Measurements from ENCODE around the gene NHS.
"Not testable (repeated sequence)": the region's sequence is repeated elsewhere in the genome, so short reads cannot be mapped to it uniquely, and the experiment has no call there.

Gene NHS

GRCh38 chrX:17501746-17502145, 126.7 kb downstream of the NHS start:
- no peak for DNase-seq

DNA sequence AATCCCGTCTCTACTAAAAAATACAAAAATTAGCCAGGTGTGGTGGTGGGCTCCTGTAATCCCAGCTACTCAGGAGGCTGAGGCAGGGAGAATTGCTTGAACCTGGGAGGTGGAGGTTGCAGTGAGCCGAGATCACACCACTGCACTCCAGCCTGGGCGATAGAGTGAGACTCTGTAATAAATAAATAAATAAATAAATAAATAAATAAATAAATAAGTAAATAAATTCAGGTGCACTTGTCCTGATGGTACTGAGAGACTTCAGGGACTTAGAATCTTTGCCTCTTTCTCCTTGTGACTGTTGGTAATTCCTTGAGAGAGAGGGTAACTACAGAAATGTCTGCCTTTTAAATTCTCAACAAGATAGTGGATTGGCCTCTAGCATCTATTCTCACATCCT, 131.4 kb downstream of the NHS start:
- DNase-seq = not testable (repeated sequence)

DNA sequence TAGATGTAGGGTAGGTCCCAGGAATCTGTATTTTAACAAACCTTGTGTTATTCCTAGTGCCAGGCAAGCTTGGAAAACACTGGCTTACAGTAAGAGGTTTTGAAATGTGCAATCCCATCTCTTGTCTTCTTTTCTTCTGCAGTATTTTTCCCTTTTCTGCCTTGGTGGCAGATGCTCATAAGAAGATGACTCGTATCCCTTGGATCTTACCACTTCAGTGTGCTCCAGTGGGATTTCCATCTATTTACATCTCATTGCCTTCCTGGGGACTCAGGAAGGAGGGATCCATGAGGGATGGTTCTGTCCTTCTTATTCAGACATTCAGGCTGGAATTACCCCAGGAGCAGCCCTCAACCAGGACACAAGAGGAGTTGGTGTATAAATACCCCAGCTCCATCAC, 136.6 kb downstream of the NHS start:
- no peak for DNase-seq

GRCh38 chrX:17519358-17519757, 144.4 kb downstream of the NHS start:
- DNase-seq = no peak

DNA sequence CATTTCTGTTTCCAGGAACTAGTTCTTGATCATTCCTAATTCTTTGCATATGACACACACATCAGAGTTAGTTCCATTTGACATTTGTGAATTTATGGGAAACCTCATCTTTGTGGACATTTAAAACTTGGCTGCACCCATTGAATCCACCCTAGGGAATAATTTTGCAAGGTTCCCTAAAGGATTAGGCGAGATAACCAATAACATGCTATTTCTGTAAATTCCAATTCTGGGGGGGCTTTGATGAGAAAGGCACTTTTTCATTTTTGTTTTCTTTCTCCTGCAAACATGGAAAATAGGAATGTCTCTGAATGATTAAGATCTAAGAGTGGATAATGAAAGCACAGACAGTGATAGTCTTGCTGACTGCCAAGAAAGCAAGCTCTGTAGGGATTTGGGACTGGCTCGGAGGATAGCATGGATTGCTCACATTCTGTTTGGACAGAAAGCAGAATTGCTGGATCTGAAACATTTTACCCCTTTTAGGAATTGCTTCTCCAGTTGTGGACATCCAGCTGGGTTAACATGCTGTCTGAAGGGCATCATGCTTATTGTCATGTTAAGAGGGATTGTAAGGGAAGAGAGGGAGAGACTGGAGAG, 145.1 kb downstream of the NHS start:
- no peak for DNase-seq

GRCh38 chrX:17521871-17522693, 147.1 kb downstream of the NHS start:
- no peak for DNase-seq

DNA sequence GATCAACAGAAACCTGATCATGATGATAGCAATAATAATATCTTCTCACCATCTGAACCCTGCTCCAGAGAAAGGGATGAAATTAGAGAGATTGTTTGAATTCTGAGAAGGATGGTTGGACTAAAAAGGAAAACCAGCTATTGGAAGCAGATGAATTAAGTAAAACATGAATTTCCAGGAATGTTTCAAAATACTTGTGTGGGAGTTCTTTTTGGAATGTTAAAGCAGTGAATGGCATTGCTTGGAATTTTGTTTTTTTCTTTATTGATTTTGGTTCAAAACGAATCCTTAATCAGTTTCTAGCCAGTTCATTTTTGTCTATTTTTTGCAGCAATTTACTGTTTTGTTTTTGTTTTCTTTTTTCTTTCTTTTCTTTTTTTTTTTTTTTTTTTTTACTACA, 150.3 kb downstream of the NHS start:
- no peak for DNase-seq

DNA sequence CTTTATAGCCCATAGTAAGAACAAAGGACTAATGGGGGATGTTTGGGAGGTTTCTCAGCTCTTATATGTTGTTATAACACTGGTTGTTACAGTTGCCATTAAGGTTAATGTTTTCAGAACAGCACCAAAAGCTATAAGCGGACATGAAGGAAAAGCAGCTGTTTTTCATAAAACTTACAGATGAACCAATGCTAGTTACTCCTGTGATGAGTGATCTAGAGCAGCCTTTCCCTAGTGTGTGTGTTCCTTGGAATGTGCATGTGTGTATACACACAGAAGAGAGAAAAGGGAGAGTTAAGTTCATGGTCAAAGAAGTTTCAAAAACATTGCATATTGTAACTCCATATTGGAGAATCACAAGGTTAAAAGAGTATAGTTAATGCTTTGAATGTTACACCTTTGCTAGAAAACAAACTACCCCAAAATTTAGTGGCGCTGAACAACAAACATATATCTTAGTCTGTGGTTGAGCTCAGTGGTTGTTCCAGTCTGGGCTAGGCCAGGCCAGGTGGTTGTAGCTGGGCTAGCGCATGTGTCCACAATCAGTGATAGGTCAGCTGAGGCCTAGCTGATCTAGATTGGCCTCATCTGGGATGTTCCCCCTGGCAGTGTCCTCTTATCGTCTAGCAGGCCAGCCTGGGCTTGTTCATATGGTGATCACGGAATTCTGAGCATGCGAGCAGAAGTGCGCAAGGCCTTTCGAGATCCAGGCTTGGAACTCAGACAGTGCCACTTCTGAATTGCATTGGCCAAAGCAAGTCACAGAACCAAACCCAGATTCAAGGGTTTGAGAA, 151.0 kb downstream of the NHS start:
- DNase-seq = no peak

- DNase-seq = no peak
Observed at GRCh38 chrX:17527135-17527701, 152.2 kb downstream of the NHS start.

GRCh38 chrX:17527922-17528321, 152.9 kb downstream of the NHS start:
- DNase-seq = no peak

GRCh38 chrX:17529151-17529745, 154.2 kb downstream of the NHS start:
- no peak for DNase-seq

- no peak for DNase-seq
Observed at GRCh38 chrX:17531500-17531899, 156.5 kb downstream of the NHS start.

GRCh38 chrX:17535229-17535628, 160.2 kb downstream of the NHS start:
- peak; percentile 4 to 14 for DNase-seq

DNA sequence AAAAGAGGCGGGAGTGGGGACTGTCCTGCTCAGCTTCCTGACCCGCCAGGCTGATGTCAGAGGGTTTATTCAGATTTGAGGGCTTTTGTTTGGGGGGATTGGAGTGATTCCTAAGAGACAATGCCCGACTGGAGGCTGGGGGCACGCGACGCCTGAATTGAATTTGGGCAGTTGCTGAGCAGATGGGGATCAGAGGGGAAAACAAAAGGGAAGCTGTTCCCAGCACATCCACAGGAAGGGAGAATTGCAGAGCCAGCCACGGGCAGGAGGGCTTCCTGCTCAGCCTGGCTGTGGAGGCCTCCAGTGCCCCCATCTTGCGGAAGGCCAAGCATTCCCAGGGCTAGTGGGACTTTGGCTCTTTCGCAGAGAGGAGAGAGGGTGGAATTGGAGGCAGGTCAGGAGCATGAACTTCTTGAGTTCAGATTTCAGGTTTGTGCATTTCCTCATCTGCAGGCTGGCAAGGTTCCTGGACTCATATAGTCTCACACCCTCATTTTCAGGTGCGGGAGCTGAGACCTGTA, 162.8 kb downstream of the NHS start:
- no peak for DNase-seq

- DNase-seq = no peak
Observed at GRCh38 chrX:17542123-17542522, 167.1 kb downstream of the NHS start.

GRCh38 chrX:17544821-17545220, 169.8 kb downstream of the NHS start:
- no peak for DNase-seq

GRCh38 chrX:17546356-17546755, 171.4 kb downstream of the NHS start:
- no peak for DNase-seq

DNA sequence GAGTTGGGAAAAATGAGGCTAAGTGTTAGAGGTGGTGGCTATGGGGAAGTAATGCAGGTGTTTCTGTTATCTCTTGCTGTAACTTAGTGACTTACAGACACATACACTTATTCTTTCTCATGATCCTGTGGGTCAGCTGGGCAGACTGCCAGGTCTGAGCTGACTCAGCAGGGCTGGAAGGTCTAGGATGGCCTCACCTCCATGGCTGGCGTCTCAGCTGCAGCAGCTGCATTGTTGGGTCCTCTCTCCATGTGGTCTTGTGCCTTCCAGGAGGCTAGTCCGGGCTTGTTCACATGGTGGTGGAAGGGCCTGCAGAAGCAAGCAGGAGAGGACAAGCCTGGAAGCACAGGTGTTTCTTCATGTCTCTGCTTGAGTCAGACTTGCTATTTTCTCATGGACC, 172.7 kb downstream of the NHS start:
- DNase-seq = no peak

DNA sequence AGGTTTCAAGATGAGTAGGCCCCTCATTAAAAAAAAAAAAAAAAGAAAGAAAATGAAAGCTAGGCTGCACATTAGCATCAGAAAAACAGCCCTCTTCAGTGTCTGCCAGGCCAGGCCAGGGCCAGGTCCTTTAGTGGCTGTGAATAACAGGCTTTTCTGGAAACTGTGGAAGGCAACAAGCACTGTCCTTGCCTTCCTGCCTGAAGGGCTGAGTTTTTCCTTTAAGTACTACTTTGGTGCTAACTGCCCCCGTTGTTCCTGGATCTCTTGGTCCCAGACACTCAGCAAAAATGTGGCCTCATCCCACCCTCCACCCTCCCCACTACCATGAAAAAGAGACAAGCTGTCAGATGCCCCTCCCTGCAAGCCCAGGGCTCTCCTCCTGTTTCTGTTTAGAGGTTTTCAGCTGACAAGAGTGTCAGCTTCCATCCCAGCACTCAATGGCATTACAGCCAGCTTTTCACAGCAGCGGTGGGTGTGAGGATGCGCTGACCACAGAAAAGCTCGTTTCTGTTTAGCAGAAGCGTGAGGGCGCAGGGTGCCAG, 174.2 kb downstream of the NHS start:
- no peak for DNase-seq

DNA sequence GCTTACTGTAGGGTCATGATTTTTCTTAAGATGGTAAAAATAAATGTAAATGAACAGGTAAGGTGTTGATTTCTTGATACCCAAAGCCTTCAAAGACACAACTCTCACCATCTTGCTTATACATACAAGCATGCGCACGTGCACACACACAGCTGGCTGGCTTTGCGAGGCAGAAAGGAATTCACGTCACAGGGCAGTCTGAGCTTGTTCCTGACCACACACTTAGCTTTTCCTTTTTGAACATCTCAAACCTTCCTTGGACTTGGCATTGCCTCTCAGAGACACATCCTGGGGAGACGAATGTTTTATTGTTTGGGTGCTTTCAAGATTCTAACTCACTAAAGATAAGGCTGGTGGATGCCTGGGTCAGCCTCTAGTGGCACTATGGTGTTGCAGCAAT, 175.0 kb downstream of the NHS start:
- DNase-seq = no peak

- DNase-seq = no peak
Observed at GRCh38 chrX:17552044-17552650, 177.1 kb downstream of the NHS start.

DNA sequence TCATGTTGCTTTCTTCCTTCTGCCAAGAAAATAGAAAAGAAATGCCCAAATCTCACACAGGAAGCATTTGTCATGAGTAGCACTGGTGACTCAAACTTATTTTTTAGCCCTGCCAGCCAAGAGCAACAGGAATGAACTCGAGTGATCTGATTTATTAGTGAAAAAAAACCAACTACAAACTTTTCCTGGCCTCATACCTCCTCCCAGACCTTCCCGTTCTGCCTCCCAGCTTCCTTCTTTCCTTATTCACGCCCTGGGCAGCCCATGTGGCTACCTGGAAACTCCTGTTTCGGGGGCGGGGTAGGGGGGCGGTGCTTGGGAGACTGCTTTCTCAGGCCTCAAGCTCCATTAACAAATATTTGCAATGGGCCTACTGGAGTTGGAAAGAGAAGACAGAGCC, 178.5 kb downstream of the NHS start:
- no peak for DNase-seq

Data from activated CD4-positive, alpha-beta T cell treated with anti-CD3 and anti-CD28 coated beads, Interleukin-2, amount 50 U/mL, for 4 hours (primary cell).